HepG2 (cell line): ENCODE measurements around the gene OST4. TPM values are rescaled to one million over a fixed set of nuclear protein-coding genes. Genes with fewer than 3 reads are reported as not detected.

Source experiments
- ARID2 ChIP-seq: sonication (generic); formaldehyde crosslinking; IDR thresholded peaks from 2 replicates; pipeline ENCODE4 v1.8.1; 2022; ENCODE audit warnings: mild to moderate bottlenecking, missing genetic modification reagents, borderline replicate concordance
- CAMTA2 ChIP-seq: sonication (generic); formaldehyde crosslinking; IDR thresholded peaks from 2 replicates; pipeline ENCODE4 v1.4.0; 2020; ENCODE audit warnings: mild to moderate bottlenecking, missing genetic modification reagents, borderline replicate concordance
- ETV5 ChIP-seq: IDR thresholded peaks from 2 replicates; pipeline ENCODE4 v1.6.1; 2018; ENCODE audit warnings: missing biosample characterization, missing genetic modification reagents, inconsistent platforms, borderline replicate concordance
- KMT2A ChIP-seq: sonication (generic); formaldehyde crosslinking; IDR thresholded peaks from 2 replicates; pipeline ENCODE4 v1.4.0; 2020; ENCODE audit warnings: missing genetic modification reagents
- MAF1 ChIP-seq: sonication (generic); formaldehyde crosslinking; IDR thresholded peaks from 2 replicates; pipeline ENCODE4 v1.5.0; 2020; ENCODE audit warnings: missing genetic modification reagents, borderline replicate concordance
- SATB2 ChIP-seq: sonication (generic); formaldehyde crosslinking; IDR thresholded peaks from 2 replicates; pipeline ENCODE4 v1.5.0; 2020; ENCODE audit warnings: missing genetic modification reagents
- ZNF20 ChIP-seq: sonication (generic); formaldehyde crosslinking; IDR thresholded peaks from 2 replicates; pipeline ENCODE4 v1.4.0; 2020; ENCODE audit warnings: mild to moderate bottlenecking, moderate library complexity, missing genetic modification reagents
- ZNF282 ChIP-seq: fragments of 450-650 bp; IDR thresholded peaks from 2 replicates; pipeline ENCODE4 v1.6.1; 2018; ENCODE audit not compliant: partially characterized antibody
- ZNF33A ChIP-seq: sonication (generic); formaldehyde crosslinking; IDR thresholded peaks from 2 replicates; pipeline ENCODE4 v1.5.1; 2020; ENCODE audit warnings: missing genetic modification reagents, mild to moderate bottlenecking, moderate library complexity, borderline replicate concordance
- ZNF382 ChIP-seq: sonication (generic); formaldehyde crosslinking; IDR thresholded peaks from 2 replicates; pipeline ENCODE4 v1.5.0; 2020; ENCODE audit warnings: missing genetic modification reagents, mild to moderate bottlenecking, borderline replicate concordance
- ZNF44 ChIP-seq: sonication (generic); formaldehyde crosslinking; IDR thresholded peaks from 2 replicates; pipeline ENCODE4 v1.5.1; 2020; ENCODE audit warnings: mild to moderate bottlenecking, missing genetic modification reagents
- ZNF570 ChIP-seq: sonication (generic); formaldehyde crosslinking; IDR thresholded peaks from 2 replicates; pipeline ENCODE4 v1.4.0; 2020; ENCODE audit warnings: mild to moderate bottlenecking, missing genetic modification reagents, borderline replicate concordance
- ZNF572 ChIP-seq: sonication (generic); formaldehyde crosslinking; IDR thresholded peaks from 2 replicates; pipeline ENCODE4 v1.5.1; 2020; ENCODE audit warnings: mild to moderate bottlenecking, missing genetic modification reagents
- polyA plus RNA-seq, 8 experiments: library from polyadenylated mRNA; depleted of rRNA in 3 of 8; stranded (reverse) in 7 of 8; unstranded in 1 of 8; fragments of >200 nt; fragmentation: Illumina TruSeq in 4 of 8; extraction: Trizol in 4 of 8; gene quantifications; 2 replicates each; pipeline versions ENCODE4 v1.2.1 to v1.2.3, GENCODE V29; 2011 to 2016; ENCODE audit warnings: low read depth in 4 of 8, missing spikeins in 1 of 8, mixed read lengths in 1 of 8; ENCODE audit not compliant: insufficient read depth in 1 of 8
- total RNA-seq, 5 experiments: library from RNA; depleted of rRNA; stranded (reverse); fragments of >200 nt; fragmentation: Illumina TruSeq; extraction: Trizol; gene quantifications; 2 replicates each; pipeline ENCODE4 v1.2.3, GENCODE V29; 2016; ENCODE audit warnings: low read depth in 1 of 5
- TF ChIP-seq, protein P1 (sequence below): sonication (generic); formaldehyde crosslinking; IDR thresholded peaks from 2 replicates; pipeline ENCODE4 v1.5.1; 2020; ENCODE audit warnings: missing genetic modification reagents, mild to moderate bottlenecking, borderline replicate concordance
- TF ChIP-seq, protein P2 (sequence below): sonication (generic); formaldehyde crosslinking; IDR thresholded peaks from 2 replicates; pipeline ENCODE4 v1.8.1; 2022; ENCODE audit warnings: low read depth, mild to moderate bottlenecking, missing genetic modification reagents
- TF ChIP-seq, protein P3 (sequence below): IDR thresholded peaks from 2 replicates; pipeline ENCODE4 v1.6.1; 2016; ENCODE audit warnings: missing compliant biosample characterization, missing genetic modification reagents, borderline replicate concordance
- TF ChIP-seq, protein P4 (sequence below): IDR thresholded peaks from 2 replicates; pipeline ENCODE4 v1.6.1; 2016
- TF ChIP-seq, protein P5 (sequence below): sonication (generic); formaldehyde crosslinking; IDR thresholded peaks from 2 replicates; pipeline ENCODE4 v1.8.1; 2023; ENCODE audit warnings: mild to moderate bottlenecking, inconsistent platforms, moderate library complexity, missing genetic modification reagents, borderline replicate concordance

OST4 gene
- total and polyA plus RNA-seq, 2 of the 13 experiments (the other 11 are each of a cell fraction or from before 2014, with no cell fraction given) = 498 to 584 TPM

DNA sequence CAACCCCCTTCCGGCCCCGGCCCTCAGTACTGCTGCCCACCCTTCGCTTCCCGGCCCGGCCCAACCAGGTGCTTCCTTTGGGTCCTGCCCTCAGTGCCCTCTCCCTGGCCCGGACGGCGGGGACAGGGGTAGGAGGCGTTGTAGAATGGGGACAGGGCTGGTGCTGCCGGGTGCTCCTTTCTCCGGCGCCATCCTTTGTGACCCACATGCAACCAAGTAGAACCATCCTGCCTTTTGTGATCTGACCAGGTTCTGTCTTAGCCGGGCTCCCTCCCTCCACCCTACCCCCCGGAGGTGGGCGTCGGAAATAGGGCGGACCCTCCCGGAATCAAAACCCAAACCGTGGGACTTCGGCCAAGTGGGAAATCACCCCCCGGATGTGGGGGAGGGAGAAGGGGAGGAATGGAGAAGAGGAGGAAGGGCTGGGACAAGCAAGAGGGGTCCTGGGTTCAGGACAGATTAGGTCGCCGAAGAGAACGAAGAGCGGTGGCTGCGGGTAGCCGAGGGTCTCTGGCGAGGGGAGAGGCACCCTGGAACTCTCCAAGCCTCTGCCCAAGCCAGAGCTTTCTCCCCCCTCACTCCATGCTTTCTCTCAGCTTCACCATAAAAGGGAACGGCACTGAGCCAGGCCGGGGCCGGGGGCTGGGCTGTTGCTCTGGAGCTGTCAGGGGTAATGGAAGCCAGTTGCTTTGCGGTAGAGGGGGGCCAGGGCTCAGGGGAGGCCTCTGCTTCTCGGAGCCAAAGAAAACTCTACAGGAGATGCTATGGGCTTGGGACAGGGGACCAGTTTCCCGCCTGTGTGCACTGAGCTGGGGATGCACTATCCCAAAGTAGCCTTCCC is 756 bp upstream of the OST4 start (continued):
- TF ChIP-seq, protein P1, sequence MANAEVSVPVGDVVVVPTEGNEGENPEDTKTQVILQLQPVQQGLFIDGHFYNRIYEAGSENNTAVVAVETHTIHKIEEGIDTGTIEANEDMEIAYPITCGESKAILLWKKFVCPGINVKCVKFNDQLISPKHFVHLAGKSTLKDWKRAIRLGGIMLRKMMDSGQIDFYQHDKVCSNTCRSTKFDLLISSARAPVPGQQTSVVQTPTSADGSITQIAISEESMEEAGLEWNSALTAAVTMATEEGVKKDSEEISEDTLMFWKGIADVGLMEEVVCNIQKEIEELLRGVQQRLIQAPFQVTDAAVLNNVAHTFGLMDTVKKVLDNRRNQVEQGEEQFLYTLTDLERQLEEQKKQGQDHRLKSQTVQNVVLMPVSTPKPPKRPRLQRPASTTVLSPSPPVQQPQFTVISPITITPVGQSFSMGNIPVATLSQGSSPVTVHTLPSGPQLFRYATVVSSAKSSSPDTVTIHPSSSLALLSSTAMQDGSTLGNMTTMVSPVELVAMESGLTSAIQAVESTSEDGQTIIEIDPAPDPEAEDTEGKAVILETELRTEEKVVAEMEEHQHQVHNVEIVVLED = no peak
- TF ChIP-seq, protein P2, sequence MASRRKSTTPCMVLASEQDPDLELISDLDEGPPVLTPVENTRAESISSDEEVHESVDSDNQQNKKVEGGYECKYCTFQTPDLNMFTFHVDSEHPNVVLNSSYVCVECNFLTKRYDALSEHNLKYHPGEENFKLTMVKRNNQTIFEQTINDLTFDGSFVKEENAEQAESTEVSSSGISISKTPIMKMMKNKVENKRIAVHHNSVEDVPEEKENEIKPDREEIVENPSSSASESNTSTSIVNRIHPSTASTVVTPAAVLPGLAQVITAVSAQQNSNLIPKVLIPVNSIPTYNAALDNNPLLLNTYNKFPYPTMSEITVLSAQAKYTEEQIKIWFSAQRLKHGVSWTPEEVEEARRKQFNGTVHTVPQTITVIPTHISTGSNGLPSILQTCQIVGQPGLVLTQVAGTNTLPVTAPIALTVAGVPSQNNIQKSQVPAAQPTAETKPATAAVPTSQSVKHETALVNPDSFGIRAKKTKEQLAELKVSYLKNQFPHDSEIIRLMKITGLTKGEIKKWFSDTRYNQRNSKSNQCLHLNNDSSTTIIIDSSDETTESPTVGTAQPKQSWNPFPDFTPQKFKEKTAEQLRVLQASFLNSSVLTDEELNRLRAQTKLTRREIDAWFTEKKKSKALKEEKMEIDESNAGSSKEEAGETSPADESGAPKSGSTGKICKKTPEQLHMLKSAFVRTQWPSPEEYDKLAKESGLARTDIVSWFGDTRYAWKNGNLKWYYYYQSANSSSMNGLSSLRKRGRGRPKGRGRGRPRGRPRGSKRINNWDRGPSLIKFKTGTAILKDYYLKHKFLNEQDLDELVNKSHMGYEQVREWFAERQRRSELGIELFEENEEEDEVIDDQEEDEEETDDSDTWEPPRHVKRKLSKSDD (CRISPR knock-in tag) = no peak
- no peak for TF ChIP-seq CAMTA2 (CRISPR knock-in tag)
- TF ChIP-seq ARID2 (CRISPR knock-in tag) = no peak
- TF ChIP-seq, protein P3, sequence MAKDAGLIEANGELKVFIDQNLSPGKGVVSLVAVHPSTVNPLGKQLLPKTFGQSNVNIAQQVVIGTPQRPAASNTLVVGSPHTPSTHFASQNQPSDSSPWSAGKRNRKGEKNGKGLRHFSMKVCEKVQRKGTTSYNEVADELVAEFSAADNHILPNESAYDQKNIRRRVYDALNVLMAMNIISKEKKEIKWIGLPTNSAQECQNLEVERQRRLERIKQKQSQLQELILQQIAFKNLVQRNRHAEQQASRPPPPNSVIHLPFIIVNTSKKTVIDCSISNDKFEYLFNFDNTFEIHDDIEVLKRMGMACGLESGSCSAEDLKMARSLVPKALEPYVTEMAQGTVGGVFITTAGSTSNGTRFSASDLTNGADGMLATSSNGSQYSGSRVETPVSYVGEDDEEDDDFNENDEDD = no peak
- TF ChIP-seq, protein P4, sequence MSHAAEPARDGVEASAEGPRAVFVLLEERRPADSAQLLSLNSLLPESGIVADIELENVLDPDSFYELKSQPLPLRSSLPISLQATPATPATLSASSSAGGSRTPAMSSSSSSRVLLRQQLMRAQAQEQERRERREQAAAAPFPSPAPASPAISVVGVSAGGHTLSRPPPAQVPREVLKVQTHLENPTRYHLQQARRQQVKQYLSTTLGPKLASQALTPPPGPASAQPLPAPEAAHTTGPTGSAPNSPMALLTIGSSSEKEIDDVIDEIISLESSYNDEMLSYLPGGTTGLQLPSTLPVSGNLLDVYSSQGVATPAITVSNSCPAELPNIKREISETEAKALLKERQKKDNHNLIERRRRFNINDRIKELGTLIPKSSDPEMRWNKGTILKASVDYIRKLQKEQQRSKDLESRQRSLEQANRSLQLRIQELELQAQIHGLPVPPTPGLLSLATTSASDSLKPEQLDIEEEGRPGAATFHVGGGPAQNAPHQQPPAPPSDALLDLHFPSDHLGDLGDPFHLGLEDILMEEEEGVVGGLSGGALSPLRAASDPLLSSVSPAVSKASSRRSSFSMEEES (CRISPR knock-in tag) = no peak
- no peak for TF ChIP-seq ZNF33A (CRISPR knock-in tag)
- peak; percentile 62; the same call in 1 of the 2 replicates for TF ChIP-seq ETV5
- TF ChIP-seq, protein P5, sequence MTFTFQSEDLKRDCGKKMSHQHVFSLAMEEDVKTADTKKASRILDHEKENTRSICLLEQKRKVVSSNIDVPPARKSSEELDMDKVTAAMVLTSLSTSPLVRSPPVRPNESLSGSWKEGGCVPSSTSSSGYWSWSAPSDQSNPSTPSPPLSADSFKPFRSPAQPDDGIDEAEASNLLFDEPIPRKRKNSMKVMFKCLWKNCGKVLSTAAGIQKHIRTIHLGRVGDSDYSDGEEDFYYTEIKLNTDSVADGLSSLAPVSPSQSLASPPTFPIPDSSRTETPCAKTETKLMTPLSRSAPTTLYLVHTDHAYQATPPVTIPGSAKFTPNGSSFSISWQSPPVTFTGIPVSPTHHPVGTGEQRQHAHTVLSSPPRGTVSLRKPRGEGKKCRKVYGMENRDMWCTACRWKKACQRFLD (CRISPR knock-in tag) = no peak; the same call in 1 of the 2 replicates
- TF ChIP-seq ZNF382 (CRISPR knock-in tag) = no peak
- peak; percentile 52; the same call in 1 of the 2 replicates for TF ChIP-seq MAF1 (CRISPR knock-in tag)
- no peak for TF ChIP-seq ZNF20 (CRISPR knock-in tag)
- TF ChIP-seq ZNF572 = peak; percentile 86
- TF ChIP-seq SATB2 (CRISPR knock-in tag) = no peak
- TF ChIP-seq KMT2A (CRISPR knock-in tag) = no peak
- TF ChIP-seq ZNF44 (CRISPR knock-in tag) = no peak
- TF ChIP-seq ZNF570 (CRISPR knock-in tag) = no peak
- no peak for TF ChIP-seq ZNF282
